ENCODE data around the gene DDX42. TPM values are rescaled to one million over a fixed set of nuclear protein-coding genes. Genes with fewer than 3 reads are reported as not detected.

The DDX42 gene, protein sequence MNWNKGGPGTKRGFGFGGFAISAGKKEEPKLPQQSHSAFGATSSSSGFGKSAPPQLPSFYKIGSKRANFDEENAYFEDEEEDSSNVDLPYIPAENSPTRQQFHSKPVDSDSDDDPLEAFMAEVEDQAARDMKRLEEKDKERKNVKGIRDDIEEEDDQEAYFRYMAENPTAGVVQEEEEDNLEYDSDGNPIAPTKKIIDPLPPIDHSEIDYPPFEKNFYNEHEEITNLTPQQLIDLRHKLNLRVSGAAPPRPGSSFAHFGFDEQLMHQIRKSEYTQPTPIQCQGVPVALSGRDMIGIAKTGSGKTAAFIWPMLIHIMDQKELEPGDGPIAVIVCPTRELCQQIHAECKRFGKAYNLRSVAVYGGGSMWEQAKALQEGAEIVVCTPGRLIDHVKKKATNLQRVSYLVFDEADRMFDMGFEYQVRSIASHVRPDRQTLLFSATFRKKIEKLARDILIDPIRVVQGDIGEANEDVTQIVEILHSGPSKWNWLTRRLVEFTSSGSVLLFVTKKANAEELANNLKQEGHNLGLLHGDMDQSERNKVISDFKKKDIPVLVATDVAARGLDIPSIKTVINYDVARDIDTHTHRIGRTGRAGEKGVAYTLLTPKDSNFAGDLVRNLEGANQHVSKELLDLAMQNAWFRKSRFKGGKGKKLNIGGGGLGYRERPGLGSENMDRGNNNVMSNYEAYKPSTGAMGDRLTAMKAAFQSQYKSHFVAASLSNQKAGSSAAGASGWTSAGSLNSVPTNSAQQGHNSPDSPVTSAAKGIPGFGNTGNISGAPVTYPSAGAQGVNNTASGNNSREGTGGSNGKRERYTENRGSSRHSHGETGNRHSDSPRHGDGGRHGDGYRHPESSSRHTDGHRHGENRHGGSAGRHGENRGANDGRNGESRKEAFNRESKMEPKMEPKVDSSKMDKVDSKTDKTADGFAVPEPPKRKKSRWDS
- 70.4 and 116 TPM in 2 replicates for total RNA-seq

DNA sequence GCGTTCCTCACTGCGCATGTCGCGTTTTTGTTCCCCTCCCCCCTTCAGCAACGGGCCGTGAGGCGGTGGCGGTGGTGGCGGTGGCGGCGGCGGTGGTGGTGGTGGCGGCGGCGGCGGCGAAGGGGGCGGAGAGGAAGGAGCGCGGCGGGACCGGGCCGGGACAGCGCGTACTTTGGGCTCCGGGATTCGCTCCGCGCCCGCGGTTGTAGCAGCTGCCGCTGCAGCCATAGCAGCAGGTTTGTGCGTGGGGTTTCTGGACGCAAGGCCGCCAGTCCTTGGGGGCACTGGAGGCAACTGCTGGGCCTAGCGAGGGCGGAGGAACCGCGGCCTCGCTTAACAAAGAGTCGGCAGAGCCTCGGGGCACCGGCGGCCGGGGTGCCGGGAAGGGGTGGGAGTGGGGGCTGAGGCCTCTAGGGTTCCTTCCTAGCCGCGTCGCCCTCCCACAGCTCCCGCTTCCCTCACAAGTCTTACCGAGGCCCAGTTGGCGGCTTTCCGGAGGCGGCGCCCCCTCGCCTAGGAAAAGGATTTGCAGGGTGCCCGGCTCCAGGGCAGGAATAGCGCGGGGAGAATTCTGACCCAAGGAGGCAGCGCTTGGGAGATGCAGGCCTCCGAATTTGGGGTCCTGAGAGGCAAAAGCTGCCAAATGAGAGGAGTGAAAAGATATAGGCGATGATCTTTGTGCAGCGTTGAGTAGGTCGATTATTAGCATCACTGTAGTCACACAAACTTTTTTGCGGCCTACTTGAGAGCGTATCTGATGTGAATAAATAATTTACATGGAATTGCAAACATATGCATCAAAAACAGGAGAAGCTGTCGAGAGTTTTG lies at the start of gene DDX42:
Gene DDX42 (plus strand): TSS at position 30 of the 828 bp plus-strand sequence. CDS start 12,880 bp downstream, outside the sequence.

DNA sequence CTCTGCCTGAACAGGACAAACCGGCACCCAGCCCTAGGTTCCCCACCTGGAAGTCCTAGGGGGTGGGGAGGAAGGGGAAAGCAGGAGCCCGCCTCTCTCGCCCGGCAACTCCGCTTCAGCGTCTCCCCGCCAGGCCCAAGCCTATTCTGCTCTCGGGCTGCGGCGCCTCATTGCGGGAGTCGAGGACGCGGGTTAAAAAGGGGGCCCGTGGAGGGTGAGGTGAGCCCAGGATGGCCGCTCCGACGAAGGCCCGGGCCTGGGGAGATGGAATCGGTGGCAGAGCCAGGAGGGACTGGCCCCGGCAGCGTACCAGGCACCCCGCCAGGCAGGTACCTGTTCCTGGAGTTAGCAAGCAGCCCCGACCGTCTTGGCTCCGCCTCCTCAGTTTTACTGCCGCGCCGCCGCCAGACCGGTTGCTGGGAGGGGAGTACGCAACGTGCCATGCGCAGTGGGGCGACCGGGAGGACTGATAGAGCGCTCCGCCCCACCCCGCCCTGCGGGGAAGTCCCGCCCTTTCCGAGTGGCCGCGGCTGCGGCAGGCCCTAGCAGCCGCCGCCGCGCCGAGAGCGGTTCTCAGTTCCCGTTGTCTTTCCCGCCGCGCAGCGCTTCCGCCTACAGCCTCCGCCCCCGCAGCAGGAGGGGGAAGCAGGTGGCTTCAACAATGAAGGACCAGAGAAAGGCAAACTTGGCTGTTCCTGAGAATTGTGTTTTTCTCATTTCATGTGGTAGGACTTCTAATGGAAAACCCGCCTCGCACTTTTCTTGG lies 32.4 kb upstream of the DDX42 start, which contains the start of gene STRADA:
Gene STRADA (minus strand): TSS at position 392 of the 766 bp plus-strand sequence. CDS start 13,430 bp downstream, outside the sequence.

DNA sequence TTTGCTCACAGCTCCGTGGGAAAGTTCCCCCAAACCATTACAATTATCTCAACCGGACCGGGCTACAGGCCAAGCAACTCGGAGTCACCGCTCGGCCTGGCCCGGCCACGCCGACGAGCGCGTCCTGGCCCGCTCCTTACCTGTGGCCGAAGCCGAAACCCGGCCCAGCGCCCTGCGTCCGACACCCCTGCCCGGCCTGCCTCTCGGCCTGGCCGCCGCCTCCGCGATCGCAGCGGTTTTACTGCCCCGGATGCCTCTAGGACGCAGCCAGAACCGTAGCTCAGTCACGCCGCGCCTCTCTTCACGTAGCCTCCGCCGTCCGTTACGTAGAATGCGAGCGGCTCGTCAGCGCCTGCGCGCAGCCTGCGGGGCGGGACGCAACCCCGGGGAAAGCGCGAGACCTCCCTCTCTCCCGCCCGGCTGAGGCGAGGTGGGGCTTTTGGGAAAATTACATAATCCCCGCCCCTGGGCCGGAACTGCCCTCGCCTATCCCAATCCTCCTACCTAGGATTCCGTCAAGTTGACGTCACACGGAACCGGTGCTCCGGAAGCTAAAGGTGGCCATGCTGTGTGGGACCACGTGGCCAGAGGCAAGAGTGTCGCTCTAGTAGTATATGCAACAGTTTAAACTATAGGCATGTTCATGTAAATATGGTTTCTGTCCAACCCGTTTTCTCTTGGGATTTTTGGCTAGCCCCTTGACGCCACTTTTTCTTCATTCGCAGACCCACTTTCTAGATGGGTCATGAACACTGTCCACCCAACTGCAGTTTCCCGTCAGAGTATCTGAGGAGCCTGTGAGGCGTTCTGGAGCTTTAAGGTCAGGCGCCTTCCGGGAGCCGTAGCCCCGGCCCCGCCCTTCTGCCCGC lies 464 bp upstream of the DDX42 start, which contains the start of gene CCDC47:
Gene CCDC47 (minus strand): TSS at position 326 of the 869 bp plus-strand sequence. CDS start 7,422 bp downstream, outside the sequence.

DNA sequence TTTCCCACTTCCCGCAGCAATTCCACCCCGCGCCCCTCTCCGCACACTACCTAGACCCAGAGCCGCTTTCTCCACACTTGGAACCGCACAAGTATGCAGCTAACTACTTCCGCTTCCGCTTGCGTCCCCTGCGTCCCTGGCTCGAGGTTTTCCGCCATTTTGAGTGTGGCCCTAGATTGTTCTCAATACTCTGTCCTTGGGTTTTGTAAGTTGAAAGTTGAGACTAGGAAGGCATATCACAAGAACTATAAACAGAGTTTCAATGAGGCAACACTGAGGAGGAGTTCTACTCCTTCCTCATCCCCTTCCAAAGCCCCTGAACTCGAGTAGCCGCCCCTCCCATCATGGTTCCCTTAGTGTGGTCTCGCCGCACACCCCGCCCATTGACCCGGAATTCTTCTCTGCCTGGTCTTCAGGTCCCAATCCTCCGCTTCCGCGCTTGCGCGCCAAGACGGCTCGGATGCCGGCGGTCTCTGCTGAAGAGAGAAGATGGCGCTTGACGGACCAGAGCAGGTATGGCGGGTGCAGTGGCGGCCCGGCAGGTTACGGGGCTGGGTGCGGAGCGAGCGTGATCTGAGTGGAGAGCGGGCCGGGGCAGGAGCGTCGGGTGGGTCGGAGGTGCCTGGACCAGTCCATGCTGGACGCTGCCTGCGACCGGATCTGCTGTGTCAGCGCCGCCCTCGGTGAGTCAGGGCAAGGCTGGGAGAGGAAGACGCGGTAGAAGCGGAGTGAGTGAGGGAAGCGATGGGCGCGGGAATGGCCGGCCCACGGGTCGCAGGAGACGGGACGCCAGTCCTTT lies 53.2 kb downstream of the DDX42 start, which contains the start of the genes FTSJ3 and PSMC5:
Gene FTSJ3 (minus strand): TSS at position 662 of the 799 bp plus-strand sequence. CDS start 761 bp downstream, outside the sequence.
Gene PSMC5 (plus strand): TSS at position 430 of the 799 bp plus-strand sequence. CDS start 60 bp downstream, at position 490.

DNA sequence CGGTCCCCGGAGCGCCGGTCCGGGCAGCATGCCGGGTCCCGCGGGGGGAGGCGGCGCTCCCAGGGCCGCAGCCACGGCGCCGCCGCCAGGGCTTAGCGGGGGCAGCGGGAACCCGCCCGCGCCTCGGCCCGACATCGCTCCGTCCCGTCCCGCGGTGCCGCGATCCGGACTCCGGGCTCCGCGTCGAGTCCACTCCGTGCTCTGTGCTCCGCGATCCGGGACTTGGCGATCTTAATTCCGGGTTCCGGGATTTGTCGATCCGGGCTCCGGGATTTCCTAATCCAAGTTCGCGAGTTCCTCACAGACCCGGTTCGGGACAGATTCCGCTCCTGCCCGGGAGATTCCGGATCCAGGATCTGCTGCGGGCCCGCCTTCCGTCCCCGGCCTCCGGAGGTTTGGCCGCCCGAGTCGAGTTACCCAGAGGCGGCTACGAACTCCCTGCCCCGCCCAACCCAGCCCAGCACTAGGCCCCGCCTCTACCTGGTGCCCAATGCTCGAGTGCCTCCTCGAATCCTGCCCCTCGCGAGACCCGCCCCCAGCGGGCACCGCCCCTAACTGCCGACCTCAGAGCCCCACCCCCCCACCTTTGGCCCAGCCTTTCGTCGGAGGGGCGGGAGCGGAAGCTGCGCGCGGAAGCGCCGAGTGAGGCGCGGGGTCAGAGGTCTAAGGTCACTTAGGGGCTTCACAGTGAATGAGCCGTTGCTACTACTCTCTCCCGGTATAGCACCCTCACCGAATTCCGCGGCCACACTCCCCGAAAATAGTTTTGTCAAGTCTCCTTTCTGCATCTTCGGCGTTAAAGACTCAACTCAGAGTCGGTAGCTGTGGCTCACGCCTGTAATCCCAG lies 68.8 kb downstream of the DDX42 start, which contains the start of gene SMARCD2:
Gene SMARCD2 (minus strand): TSS at position 146 of the 847 bp plus-strand sequence. CDS start 11 bp downstream, at position 135.

Other genes starting within 250 kb of the DDX42 start
- 11.3 and 34.3 TPM in 2 replicates for gene DCAF7, start 223.7 kb upstream of the DDX42 start, total RNA-seq
- 14.6 and 16.4 TPM in 2 replicates for gene TACO1, start 173.3 kb upstream of the DDX42 start, total RNA-seq
- gene MAP3K3, start 151.8 kb upstream of the DDX42 start, total RNA-seq, result 9.9 and 16.1 TPM in 2 replicates
- 0.34 and 4.1 TPM in 2 replicates for gene LIMD2, start 74.0 kb upstream of the DDX42 start, total RNA-seq
- gene STRADA, start 32.4 kb upstream of the DDX42 start, total RNA-seq, result 11.3 and 18.2 TPM in 2 replicates
- gene CCDC47, start 573 bp upstream of the DDX42 start, total RNA-seq, result 142 and 214 TPM in 2 replicates
- gene PSMC5, start 53.3 kb downstream of the DDX42 start, total RNA-seq, result 54.7 and 64.1 TPM in 2 replicates
- 46.3 and 111 TPM in 2 replicates for gene FTSJ3, start 53.5 kb downstream of the DDX42 start, total RNA-seq
- gene SMARCD2, start 68.5 kb downstream of the DDX42 start, total RNA-seq, result 76.6 and 105 TPM in 2 replicates
- gene CSH2, start 99.5 kb downstream of the DDX42 start, total RNA-seq, result not detected in 2 replicates
- gene GH2, start 107.8 kb downstream of the DDX42 start, total RNA-seq, result not detected in 2 replicates
- not detected in 2 replicates for gene CSH1, start 122.4 kb downstream of the DDX42 start, total RNA-seq
- not detected in 2 replicates for gene CSHL1, start 137.1 kb downstream of the DDX42 start, total RNA-seq
- not detected in 2 replicates for gene GH1, start 144.7 kb downstream of the DDX42 start, total RNA-seq
- not detected in 2 replicates for gene CD79B, start 158.2 kb downstream of the DDX42 start, total RNA-seq
- gene SCN4A, start 198.7 kb downstream of the DDX42 start, total RNA-seq, result 0.07 and 0.68 TPM in 2 replicates
- gene PRR29, start 224.2 kb downstream of the DDX42 start, total RNA-seq, result not detected in 2 replicates
- under 0.01 and 0.64 TPM in 2 replicates for gene ICAM2, start 246.5 kb downstream of the DDX42 start, total RNA-seq

All from nasal cavity respiratory epithelium epithelial cell of viscerocranial mucosa (primary cell).